GM19455 (cell line): ENCODE results near the gene FAHD2B.
"Not testable (repeated sequence)": the region's sequence is repeated elsewhere in the genome, so short reads cannot be mapped to it uniquely, and the experiment has no call there.

Experiments used
- ATAC-seq: cut with Tn5 transposase; IDR thresholded peaks from one replicate; pipeline ENCODE4 v1.9.1; 2021; ENCODE audit not compliant: unreplicated experiment

Gene FAHD2B

GRCh38 chr2:97068722-97069121 lies 26.0 kb downstream of the FAHD2B start:
- not testable (repeated sequence) for ATAC-seq

- ATAC-seq: no peak
Observed at GRCh38 chr2:97068074-97068473, 26.6 kb downstream of the FAHD2B start.

- ATAC-seq: no peak
Observed at GRCh38 chr2:97067279-97068004, 27.2 kb downstream of the FAHD2B start.

- ATAC-seq: not testable (repeated sequence)
Observed at GRCh38 chr2:97066030-97066429, 28.7 kb downstream of the FAHD2B start.

- not testable (repeated sequence) for ATAC-seq
Observed at GRCh38 chr2:97062020-97062419, 32.7 kb downstream of the FAHD2B start.

- ATAC-seq: not testable (repeated sequence)
Observed at GRCh38 chr2:97059782-97060181, 34.9 kb downstream of the FAHD2B start.

GRCh38 chr2:97056150-97056549 lies 38.5 kb downstream of the FAHD2B start:
- not testable (repeated sequence) for ATAC-seq

- ATAC-seq: not testable (repeated sequence)
Observed at GRCh38 chr2:97050032-97050431, 44.6 kb downstream of the FAHD2B start.

GRCh38 chr2:97048448-97048847 lies 46.2 kb downstream of the FAHD2B start:
- not testable (repeated sequence) for ATAC-seq

GRCh38 chr2:97046676-97047075 lies 48.0 kb downstream of the FAHD2B start:
- not testable (repeated sequence) for ATAC-seq

- ATAC-seq: not testable (repeated sequence)
Observed at GRCh38 chr2:97045895-97046499, 48.7 kb downstream of the FAHD2B start.
